Endothelial cell of hepatic sinusoid (primary cell): ENCODE data around the gene ABLIM1.

ENCODE experiments used
- in situ Hi-C: cut with HindIII; loops from 2 replicates; pipeline ENCODE4 v1.10.0; 2017; ENCODE audit warnings: low sequenced_read_pairs

Gene ABLIM1

DNA sequence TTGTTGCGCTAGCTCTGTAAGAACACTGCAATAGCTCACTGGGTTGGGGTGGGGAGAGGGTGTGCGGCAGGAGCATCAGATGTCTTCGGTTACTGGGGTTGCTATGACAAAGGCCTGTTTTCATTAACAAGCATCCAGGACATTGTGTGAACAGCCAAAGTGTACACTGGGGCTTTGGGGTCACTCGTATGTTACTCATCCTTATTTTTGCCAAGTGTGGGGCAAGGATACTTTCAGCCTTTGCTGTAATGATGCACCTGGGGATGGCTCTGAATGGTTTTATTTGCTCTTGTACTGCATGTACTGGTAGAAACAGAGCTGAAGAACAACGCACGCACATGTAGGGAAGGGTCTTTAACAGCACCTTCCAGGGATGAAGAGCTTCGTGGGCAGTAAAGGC, 180.8 kb downstream of the ABLIM1 start:
- in situ Hi-C loops = no loop called here

DNA sequence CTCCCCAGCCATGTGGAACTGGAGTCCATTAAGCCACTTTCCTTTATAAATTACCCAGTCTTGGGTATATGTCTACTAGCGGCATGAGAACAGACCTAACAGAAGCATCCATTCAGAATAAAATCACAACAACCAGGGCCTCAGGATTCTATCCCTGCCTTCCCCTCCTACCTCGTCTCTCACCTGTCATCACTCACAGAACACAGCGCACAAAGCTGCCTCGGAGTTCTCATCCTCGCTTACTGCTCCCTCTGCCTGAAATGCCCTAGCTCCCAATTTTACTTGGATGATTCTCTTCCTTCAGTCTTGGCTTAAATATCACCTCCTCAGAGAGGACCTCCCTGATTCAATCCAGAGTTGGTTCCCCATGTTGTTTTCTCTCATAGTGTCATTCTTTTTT, 183.1 kb downstream of the ABLIM1 start:
- in situ Hi-C loops = no loop called here

DNA sequence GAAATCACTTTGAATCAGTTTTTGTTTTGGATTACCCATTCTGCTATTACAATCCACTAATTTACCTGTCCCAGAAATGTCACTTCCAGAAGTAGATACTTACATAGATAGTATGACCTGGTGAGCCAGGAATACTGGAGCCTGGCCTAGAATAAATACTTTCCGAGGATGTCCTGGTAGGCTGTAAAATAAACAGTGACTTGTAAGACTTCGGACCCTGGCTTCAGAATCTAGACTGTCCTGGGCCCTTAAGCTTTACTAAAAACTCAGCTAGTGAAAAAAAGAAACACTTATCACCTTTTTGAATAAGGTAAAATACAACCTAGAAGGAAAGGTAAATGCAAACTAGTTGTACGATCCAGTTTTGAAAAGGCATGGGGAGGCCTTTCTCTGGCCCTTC, 184.3 kb downstream of the ABLIM1 start:
- in situ Hi-C loops = no loop called here

DNA sequence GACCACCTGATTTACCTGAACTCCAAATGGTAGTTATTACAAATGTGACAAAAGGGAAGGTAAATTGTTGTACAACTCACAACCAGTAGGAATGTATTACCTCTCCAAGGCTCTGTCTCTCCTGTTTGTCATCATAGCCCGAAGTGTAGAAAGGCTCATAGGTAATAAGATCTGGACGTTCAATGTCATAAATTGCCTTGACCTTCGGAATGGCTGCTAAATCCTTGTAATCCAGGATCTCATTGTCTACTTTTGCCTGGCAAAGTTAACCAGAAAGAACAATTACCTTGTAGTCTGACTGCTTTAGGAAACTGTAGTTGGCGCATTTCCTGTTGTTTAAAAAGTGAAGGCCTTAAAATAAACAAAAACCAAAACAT, 185.2 kb downstream of the ABLIM1 start:
- in situ Hi-C loops = no loop called here

DNA sequence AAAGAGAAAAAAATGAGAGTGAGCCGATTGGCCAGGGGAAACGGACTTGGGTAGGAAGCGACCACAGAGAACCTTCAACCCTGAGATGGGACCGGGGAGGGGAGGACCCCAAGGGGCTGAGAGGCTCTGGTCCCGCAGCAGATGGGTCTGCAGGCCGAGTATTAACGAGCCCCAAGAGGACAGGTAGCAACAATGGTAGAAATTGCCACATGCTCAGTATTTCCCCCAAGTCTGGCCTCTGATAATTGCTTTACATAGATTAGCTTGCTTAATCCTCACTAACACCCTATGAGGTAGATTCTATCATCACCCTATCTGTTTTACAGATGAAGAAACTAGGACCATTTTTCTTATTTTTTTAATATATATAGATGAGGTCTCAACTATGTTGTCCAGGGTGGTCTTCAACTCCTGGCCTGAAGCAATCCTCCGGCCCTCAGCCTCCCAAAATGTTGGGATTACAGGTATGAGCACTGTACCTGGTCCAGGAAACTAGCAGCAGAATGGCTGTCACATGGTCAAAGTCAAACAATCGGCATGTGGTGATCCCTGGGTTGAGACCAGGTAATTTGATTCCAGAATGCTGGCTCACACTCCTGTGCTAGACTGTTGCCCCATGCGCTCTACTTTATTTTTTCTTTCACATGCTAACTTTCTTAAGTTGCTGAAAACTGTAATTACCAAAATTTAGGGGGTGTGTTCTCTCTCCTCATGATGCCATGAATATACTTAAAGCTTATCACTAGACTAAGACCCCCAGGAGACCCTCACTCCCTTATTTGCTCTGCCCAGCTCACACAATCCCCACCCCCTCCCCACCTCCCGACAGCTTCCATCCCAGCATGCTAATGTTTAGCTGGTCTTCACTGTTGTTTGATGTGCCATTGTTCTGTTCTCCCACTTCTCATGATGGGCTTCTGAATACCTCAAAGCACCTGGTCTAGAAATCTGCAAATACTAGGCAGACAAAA, 185.9 kb downstream of the ABLIM1 start:
- in situ Hi-C loops = no loop called here

- in situ Hi-C loops = no loop called here
Measured at GRCh38 chr10:114470956-114471905, 186.8 kb downstream of the ABLIM1 start.

DNA sequence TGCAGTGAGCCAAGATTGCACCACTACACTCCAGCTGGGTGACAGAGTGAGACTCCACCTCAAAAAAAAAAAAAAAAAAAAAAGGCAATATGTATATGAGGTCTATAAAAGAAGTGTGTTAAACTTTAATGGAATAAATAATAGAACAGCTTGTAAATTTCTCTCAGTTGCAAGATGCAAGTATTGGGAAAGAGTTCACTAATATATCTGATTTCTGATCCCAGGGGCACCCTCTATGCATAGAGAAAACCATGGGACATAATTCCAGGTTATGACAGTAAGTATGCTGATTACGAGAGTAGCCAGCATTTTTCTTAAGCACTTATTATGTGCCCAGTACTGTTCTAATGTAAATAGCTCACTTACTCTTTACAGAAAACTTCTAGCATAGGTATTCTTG, 187.7 kb downstream of the ABLIM1 start:
- in situ Hi-C loops = no loop called here

- in situ Hi-C loops = no loop called here
Measured at GRCh38 chr10:114458955-114459354, 199.1 kb downstream of the ABLIM1 start.

- in situ Hi-C loops = no loop called here
Measured at GRCh38 chr10:114458216-114458920, 199.7 kb downstream of the ABLIM1 start.

GRCh38 chr10:114453576-114453975, 204.5 kb downstream of the ABLIM1 start:
- in situ Hi-C loops = no loop called here

DNA sequence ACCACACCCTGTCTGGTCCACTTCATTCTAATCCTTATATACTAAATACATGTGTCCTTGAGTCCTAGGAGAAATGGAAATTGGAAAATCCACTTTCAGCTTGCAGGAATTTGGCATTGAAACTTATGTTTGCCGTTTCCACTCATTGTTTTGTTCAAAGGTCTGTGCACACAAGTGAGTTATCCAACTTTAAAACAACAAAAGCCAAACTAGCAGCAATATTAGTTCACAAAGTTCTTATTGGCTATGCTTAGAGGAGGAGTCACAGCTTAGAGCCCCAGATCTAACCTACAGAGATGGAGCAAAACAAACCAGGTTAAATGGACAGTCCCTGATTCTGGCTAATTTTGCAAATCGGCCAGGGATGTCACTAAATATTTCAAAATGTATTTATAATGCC, 209.2 kb downstream of the ABLIM1 start:
- in situ Hi-C loops = no loop called here

GRCh38 chr10:114445332-114445731, 212.7 kb downstream of the ABLIM1 start:
- in situ Hi-C loops = no loop called here

GRCh38 chr10:114444819-114445218, 213.3 kb downstream of the ABLIM1 start:
- in situ Hi-C loops = no loop called here

GRCh38 chr10:114442091-114442630, 215.9 kb downstream of the ABLIM1 start:
- in situ Hi-C loops = no loop called here

GRCh38 chr10:114441107-114441506, 217.0 kb downstream of the ABLIM1 start:
- in situ Hi-C loops = no loop called here

DNA sequence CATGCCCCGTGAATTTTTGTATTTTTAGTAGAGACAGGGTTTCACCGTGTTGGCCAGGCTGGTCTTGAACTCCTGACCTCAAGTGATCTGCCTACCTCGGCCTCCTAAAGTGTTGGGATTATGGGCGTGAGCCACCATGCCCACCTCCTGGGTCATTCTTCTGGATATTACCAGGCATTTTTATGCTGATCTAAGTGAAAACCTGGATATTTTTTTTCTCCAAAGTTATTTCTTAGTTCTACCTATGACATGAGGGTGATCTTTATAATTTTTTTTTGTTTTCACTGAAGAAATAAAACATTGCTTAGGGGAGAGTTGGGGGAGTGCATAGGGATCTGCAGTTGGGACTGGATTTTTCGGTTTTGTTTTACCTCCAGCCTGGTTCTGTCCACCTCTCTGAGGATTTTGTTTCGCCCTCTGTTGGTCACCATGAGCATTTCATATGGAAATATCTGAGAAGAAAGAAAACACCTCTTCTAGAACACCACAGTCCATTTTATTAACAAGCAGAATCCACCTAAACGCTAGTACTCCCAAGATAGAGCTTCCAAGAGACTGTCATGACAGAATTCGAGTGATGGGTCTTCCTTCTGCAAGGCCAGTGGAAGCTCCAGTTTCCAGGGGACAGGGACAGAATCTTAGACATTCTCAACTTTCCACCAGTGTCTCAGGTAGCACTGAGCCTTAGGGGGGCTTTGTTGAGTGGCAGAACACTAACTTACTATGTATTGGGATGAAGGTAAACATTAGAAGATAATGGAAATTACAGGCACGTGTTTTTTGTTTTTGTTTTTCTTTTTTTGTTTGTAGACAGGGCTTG, 220.4 kb downstream of the ABLIM1 start:
- in situ Hi-C loops = no loop called here

- in situ Hi-C loops = no loop called here
Measured at GRCh38 chr10:114436941-114437340, 221.1 kb downstream of the ABLIM1 start.

DNA sequence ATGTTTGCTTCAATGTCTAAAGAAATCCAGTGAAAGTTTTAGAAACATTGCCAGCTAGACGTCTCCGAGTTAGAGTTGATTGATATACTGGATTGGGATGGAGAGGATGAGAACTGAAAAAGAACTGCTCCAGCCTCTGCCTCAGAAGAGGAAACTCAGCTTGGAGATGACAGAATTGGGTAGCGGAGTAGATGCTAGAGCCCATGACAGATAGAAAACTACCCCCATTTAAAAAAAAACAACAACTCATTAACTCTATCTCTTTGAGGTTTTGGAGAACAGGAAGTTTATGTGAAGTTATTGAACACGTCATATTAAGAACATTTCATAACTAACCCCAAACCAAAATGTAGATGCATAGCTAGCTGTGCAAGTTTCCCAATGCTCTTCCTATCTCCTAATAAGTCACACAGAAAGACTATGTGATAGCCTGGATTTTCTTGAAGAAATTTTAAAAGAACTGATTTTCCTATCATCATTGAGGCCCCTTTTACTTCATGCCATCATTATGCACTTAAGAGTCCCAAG, 225.4 kb downstream of the ABLIM1 start:
- in situ Hi-C loops = loop anchor here (5.0 kb wide), 3 partner anchors 45 to 125 kb away; no protein-coding TSS in a partner anchor

- in situ Hi-C loops = loop anchor here (5.0 kb wide), 3 partner anchors 44 to 124 kb away; no protein-coding TSS in a partner anchor
Measured at GRCh38 chr10:114431414-114432135, 226.5 kb downstream of the ABLIM1 start.
